NT2/D1 (cell line): ENCODE results near the gene CACNA1H.
"Not testable (repeated sequence)": the region's sequence is repeated elsewhere in the genome, so short reads cannot be mapped to it uniquely, and the experiment has no call there.

ENCODE experiments used
- DNase-seq: peaks from one replicate; pipeline ENCODE4 v3.0.0-alpha.2; 2011; ENCODE audit warnings: low read depth, low spot score
- H3K27me3 ChIP-seq: 2 replicates; pipeline ENCODE4 v1.6.0; 2011; ENCODE audit warnings: mild to moderate bottlenecking; ENCODE audit not compliant: insufficient read length, insufficient read depth
- H3K36me3 ChIP-seq: 2 replicates; pipeline ENCODE4 v1.6.1; 2011; ENCODE audit warnings: mild to moderate bottlenecking, low read length, mixed read lengths; ENCODE audit not compliant: insufficient read depth, insufficient read length
- H3K4me1 ChIP-seq: 2 replicates; pipeline ENCODE4 v1.5.1; 2011; ENCODE audit not compliant: insufficient read depth, insufficient read length
- H3K4me3 ChIP-seq: 2 replicates; pipeline ENCODE4 v1.5.1; 2011; ENCODE audit warnings: low read depth; ENCODE audit not compliant: insufficient read length
- H3K9ac ChIP-seq: 2 replicates; pipeline ENCODE4 v1.6.0; 2011; ENCODE audit warnings: low read depth; ENCODE audit not compliant: insufficient read length
- H3K9me3 ChIP-seq: 2 replicates; pipeline ENCODE4 v1.5.1; 2011; ENCODE audit warnings: mild to moderate bottlenecking, low read length; ENCODE audit not compliant: insufficient read depth
- SUZ12 ChIP-seq: IDR thresholded peaks from 2 replicates; pipeline ENCODE4 v1.6.1; 2011; ENCODE audit not compliant: insufficient read length, insufficient read depth; ENCODE audit errors: extremely low read depth
- YY1 ChIP-seq: IDR thresholded peaks from 2 replicates; pipeline ENCODE4 v1.6.1; 2011; ENCODE audit not compliant: insufficient read length, insufficient read depth
- ZNF274 ChIP-seq: IDR thresholded peaks from 2 replicates; pipeline ENCODE4 v1.6.1; 2011; ENCODE audit warnings: mild to moderate bottlenecking, low read depth, low read length

The CACNA1H gene

DNA sequence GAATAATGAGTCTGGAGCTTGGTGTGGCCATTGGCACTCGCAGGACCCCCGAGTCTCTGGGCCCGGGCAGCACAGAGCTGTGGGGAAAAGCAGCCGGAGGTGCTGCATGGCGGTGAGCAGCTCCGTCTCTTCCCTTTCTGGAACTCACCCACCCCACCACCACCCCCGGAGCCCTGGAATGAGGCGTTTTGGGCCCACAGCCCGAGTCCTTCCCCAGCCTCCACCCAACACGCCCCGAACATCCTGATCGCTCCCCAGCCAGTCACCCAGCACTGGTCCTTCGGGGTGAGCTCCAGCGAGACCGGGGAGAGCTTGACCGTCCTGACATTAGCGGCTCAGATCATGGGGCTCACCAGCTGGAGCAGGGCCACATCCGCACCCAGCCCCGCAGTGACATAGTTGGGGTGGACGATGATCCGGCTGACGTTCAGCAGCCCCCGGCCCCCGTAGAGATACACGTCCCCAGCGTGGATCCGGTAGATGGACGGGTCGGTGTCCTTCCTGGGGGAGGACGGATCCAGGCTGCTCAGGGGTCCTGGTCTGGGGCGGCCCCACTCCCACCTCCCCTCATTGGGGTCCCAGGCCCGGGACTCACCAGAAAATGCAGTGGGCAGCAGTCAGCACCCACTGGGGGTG is 109.4 kb downstream of the CACNA1H start:
- H3K9me3 ChIP-seq: no peaks in the 10 kb centered on the region; the same call in 1 of the 2 replicates
- no peak overlapping the region for H3K9ac ChIP-seq
- no peak for TF ChIP-seq SUZ12
- TF ChIP-seq YY1: no peak
- no peak for TF ChIP-seq ZNF274
- H3K4me1 ChIP-seq: no peaks in the 10 kb centered on the region
- DNase-seq: no peak
- no peak overlapping the region for H3K4me3 ChIP-seq
- H3K27me3 ChIP-seq: peaks cover 53% of the 10 kb centered on the region
- no peaks in the 10 kb centered on the region for H3K36me3 ChIP-seq

DNA sequence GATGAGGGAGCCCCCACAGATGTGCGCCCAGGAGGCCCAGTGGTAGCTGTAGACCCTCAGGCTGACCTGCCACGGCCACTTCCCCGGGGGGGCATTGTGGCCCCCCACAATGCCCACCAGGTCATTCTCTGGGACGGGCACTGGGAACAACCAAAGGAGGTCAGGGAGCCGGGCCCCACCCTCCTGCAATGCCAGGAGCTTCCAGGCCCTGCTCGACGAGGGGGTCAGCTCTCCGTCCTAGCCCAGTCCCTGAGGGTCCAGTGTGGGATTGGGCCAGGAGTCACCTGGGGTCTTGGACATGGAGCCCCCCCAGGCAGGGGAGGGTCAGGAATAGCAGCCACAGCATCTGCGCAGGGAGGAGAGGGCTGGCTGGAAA is 109.9 kb downstream of the CACNA1H start:
- no peak for DNase-seq
- no peak overlapping the region for H3K9ac ChIP-seq
- TF ChIP-seq SUZ12 (no peak), ZNF274 (no peak), YY1 (no peak)
- no peaks in the 10 kb centered on the region for H3K4me1 ChIP-seq
- H3K4me3 ChIP-seq: no peak overlapping the region
- no peaks in the 10 kb centered on the region for H3K36me3 ChIP-seq
- H3K27me3 ChIP-seq: peaks cover 48% of the 10 kb centered on the region
- H3K9me3 ChIP-seq: no peaks in the 10 kb centered on the region; the same call in 1 of the 2 replicates

DNA sequence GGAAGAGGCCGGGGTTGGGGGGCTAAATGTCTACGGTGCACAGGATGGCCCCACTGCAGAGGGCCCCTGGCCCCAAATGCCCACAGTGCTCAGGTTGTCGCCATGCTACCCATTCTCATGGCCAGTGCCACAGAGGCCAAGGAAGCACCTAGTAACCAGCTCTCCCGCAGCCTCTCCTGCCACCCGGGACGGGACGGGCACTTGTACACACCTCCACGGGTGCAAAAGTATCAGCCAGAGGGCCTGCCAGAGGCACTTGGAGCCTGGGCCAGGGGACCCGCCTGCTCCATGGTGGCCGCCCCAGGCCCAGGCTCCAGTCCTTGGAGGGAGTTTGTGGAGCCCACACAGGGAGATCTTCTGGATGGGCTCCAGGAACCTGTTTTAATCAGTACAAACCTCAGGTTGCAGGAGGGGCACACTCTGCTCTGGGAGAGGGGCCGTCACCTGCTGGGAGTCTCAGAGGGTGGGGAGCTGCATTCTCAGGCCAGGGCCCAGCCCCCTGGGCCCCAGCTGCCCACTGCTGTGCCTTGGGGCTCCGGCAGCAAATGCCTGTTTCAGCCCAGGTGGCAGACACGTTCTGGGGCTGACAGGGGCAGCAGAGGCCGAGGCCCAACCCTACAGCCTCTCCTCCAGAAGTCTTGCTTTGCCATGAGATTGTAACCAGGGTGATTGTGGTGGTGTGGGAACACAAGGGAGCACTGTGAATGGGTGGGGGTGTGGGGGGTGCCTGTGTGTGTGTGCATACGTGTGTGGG is 110.9 kb downstream of the CACNA1H start:
- H3K9ac ChIP-seq: peak overlapping the region; percentile 1
- H3K9me3 ChIP-seq: no peaks in the 10 kb centered on the region; the same call in 1 of the 2 replicates
- no peaks in the 10 kb centered on the region for H3K4me1 ChIP-seq
- TF ChIP-seq YY1 (no peak), SUZ12 (no peak), ZNF274 (no peak)
- no peak overlapping the region for H3K4me3 ChIP-seq
- H3K27me3 ChIP-seq: peaks cover 48% of the 10 kb centered on the region
- no peak for DNase-seq
- no peaks in the 10 kb centered on the region for H3K36me3 ChIP-seq

DNA sequence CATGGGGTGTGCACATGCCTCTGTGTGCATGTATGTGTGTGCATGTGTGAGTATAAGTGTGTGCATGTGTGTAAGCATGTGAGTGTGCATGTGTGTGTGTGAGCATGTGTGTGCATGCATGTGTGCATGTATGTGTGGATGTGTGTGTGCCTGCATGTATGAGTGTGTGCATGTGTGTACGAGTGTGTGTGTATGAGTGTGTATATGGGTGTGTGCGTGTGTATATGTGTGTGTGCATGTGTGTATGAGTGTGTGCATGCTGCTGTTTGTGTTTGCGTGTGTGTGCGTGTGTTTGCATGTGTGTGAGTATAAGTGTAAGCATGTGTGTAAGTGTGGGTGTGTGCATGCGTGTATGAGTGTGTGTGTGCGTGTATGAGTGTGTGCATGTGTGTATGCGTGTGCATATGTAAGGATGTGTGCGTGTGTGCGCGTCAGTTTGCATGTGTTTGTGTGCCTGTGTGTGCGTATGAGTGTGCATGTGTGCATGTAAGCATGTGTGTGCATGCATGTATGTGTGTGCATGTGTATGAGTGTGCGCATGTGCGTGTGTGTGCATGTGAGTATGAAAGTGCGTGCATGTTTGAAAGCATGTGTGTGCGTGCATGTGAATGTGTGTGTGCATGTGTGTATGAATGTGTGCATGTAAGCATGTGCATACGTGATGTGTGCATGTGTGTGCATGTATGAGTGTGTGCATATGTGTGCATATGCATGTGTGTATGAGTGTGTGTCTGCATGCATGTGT is 111.6 kb downstream of the CACNA1H start:
- H3K36me3 ChIP-seq: no peaks in the 10 kb centered on the region
- no peaks in the 10 kb centered on the region; the same call in 1 of the 2 replicates for H3K9me3 ChIP-seq
- DNase-seq: no peak
- no peak overlapping the region for H3K9ac ChIP-seq
- TF ChIP-seq ZNF274: no peak
- TF ChIP-seq SUZ12: no peak
- TF ChIP-seq YY1: no peak
- peaks cover 40% of the 10 kb centered on the region for H3K27me3 ChIP-seq
- no peaks in the 10 kb centered on the region for H3K4me1 ChIP-seq
- no peak overlapping the region for H3K4me3 ChIP-seq

DNA sequence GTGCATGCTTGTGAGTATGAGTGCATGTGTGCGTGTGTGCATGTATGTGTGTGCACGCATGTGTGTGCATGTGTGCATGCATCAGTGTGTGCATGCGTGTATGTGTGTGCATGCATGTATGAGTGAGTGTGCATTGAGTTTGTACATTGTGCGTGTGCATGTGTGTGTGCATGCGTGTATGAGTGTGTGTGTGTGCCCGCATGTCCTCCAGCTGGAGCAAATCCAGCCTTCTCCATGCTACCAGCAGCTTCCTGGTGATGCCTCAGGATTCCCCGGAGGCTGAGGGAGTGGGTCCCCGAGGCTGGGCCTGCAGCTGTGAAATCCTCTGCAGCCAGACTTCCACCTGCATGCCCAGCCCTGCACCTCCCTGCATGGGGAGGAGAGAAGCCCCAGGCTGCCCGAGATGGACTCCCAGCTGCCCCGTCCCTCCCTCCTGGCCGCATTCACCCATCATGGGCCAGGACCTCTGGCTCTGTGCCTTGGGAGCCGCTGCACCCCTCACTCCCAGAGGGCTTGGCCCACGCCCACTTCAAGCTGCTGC is 112.3 kb downstream of the CACNA1H start:
- Histone ChIP-seq H3K9ac (no peak overlapping the region), H3K27me3 (peaks cover 34% of the 10 kb centered on the region)

DNA sequence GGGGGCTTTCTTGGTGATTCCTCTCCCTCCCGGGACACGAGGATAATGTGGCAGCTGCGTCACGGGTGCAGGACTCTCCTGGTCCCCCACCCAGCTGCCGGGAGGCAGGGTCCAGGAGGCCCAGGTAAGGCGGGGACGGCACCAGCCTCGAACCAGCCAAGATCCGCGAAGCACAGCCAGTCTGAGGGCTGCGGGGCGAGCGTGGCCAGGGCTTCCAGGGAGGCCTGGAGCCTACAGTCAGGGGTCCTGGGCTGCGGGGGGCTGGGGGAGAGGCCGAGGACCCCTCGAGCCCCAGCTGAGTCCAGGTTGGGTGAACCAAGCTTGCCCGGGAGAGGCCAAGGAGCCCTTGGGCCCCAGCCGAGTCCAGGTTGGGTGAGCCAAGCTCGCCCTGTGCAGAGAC is 112.9 kb downstream of the CACNA1H start:
- H3K9ac ChIP-seq: no peak overlapping the region
- no peaks in the 10 kb centered on the region for H3K4me1 ChIP-seq
- DNase-seq: no peak
- TF ChIP-seq SUZ12: no peak
- no peak for TF ChIP-seq ZNF274
- no peak for TF ChIP-seq YY1
- H3K4me3 ChIP-seq: no peak overlapping the region
- no peaks in the 10 kb centered on the region; the same call in 1 of the 2 replicates for H3K9me3 ChIP-seq
- no peaks in the 10 kb centered on the region for H3K36me3 ChIP-seq
- H3K27me3 ChIP-seq: peaks cover 27% of the 10 kb centered on the region

More for the DNA sequence above, 112.3 kb downstream of the CACNA1H start:
- Histone ChIP-seq H3K4me1 (no peaks in the 10 kb centered on the region), H3K9me3 (no peaks in the 10 kb centered on the region; the same call in 1 of the 2 replicates), H3K36me3 (no peaks in the 10 kb centered on the region), H3K4me3 (no peak overlapping the region)
- no peak for DNase-seq
- TF ChIP-seq YY1 (no peak), SUZ12 (no peak)

DNA sequence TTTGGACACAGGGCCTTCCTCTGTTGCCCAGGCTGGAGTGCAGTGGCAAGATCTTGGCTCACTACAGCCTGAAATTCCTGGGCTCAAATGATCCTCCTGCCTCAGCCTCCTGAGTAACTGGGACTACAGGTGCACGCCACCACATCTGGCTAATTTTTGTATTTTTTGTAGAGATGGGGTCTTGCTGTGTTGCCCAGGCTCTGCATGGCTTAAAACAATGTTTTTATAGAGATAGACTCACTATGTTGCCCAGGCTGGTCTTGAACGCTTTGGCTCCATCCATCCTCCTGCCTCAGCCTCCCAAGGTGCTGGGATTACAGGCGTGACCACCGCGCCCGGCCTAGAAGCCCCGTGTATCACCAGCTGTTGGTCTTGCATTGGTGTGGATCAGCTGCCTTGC is 116.5 kb downstream of the CACNA1H start:
- not testable (repeated sequence) for H3K4me1 ChIP-seq, H3K36me3 ChIP-seq, H3K9ac ChIP-seq, DNase-seq, H3K4me3 ChIP-seq, H3K9me3 ChIP-seq
- peaks cover 29% of the 10 kb centered on the region for H3K27me3 ChIP-seq
